Measurements from ENCODE around the gene ANLN.

DNA sequence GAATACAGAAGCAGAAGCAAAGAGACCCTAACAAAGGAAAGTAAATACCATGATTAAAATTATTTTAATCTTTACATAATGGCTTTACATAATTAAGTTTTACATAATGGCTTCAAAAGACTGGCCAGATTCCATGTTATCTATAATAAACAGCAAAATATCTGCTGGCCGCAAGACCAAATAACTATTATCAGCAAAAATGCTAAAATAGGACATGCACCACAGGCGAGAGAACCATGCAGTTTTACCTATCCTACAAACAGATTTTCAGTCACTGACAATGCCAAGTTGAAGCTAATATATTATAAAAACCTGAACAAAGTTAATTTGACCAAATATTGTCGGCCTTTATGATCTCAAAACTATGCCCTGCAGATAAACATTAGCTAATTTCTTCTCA, 34.2 kb upstream of the ANLN start:
- TF ChIP-seq, protein P1, sequence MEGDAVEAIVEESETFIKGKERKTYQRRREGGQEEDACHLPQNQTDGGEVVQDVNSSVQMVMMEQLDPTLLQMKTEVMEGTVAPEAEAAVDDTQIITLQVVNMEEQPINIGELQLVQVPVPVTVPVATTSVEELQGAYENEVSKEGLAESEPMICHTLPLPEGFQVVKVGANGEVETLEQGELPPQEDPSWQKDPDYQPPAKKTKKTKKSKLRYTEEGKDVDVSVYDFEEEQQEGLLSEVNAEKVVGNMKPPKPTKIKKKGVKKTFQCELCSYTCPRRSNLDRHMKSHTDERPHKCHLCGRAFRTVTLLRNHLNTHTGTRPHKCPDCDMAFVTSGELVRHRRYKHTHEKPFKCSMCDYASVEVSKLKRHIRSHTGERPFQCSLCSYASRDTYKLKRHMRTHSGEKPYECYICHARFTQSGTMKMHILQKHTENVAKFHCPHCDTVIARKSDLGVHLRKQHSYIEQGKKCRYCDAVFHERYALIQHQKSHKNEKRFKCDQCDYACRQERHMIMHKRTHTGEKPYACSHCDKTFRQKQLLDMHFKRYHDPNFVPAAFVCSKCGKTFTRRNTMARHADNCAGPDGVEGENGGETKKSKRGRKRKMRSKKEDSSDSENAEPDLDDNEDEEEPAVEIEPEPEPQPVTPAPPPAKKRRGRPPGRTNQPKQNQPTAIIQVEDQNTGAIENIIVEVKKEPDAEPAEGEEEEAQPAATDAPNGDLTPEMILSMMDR (IDR thresholded peaks at IDR 0.05): no peak
- no peak for TF ChIP-seq POLR2A (IDR thresholded peaks at IDR 0.05)

All from lower leg skin (tissue), 3 donors.